NCI-H82 treated with DMSO at 0.1 percent for 48 hours (cell line): ENCODE measurements around the gene ZNF264.
"Not testable (repeated sequence)": the region's sequence is repeated elsewhere in the genome, so short reads cannot be mapped to it uniquely, and the experiment has no call there.

Source experiments
- DNase-seq: peaks from one replicate; lab custom pipeline; 2025; ENCODE audit not compliant: unreplicated experiment; lab: John Stamatoyannopoulos, UW

ZNF264 gene

GRCh38 chr19:57191141-57192076 lies at the start of gene ZNF264:
ZNF264 (plus strand) TSS chr19:57191500; CDS start chr19:57191914, 414 bp downstream.
- DNase-seq: peak; percentile 68

GRCh38 chr19:57141699-57142098 lies 49.6 kb upstream of the ZNF264 start:
- DNase-seq: no peak

DNA sequence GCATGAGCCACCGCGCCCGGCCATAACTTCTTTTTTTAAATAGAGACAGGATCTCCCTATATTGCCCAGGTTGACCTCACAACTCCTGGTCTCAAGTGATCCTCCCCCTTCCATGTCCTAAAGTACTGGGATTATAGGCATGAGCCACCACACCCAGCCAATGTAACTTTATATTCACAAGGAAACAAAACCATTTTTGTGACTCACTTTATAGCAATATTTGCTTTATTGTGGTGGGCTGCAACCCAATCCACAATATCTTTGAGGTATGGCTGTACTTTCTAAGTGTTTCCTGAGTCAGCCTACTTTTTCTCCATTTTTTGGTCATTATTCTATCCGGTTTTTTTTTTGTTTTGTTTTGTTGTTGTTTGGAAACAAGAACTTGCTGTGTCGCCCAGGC lies 38.4 kb upstream of the ZNF264 start:
- no peak for DNase-seq

DNA sequence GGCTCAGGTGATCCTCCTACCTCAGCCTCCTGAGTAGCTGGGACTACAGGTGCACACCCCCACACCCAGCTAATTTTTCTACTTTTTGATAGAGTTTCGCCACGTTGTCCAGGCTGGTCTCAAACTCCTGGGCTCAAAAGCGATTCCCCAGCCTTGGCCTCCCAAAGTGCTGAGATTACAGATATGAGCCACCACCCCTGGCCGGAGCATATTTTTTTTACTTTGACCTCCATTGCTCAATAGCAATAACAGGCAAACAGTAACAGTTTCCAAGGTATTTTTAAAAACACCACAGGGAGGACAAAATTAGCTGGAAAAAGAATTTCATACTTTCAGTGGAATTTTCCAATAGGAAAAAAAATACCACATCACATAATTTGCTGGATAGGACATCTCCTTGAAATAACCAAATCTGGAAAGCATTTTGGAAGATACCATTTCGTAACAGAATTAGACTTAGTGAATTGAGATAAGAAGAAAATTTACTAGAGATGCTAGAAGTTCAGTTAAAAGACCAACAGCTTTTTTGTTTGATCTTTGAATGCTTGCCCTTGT lies 29.2 kb upstream of the ZNF264 start:
- no peak for DNase-seq

- DNase-seq: no peak
These were observed 25.5 kb upstream of the ZNF264 start for GRCh38 chr19:57165846-57166245.

DNA sequence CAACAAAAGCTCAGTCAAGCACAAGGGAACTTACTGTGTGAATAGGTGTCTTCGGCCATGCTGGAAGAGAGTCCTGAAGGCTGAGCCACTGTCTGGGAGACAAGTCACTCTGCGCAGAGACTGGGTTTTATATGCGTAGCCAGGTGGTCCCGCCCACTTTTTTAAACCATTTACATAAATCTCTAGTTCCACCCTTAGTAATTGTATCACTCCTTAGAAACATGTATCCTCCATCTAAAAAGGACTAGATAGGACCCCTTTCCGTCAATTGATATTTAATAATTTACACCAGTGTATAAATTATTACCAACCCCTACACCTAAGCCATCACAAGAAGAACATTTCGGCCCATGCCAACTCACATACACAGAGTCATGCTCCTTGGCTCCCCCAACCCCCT lies 23.9 kb upstream of the ZNF264 start, which contains the start of gene DUXA:
TSS of gene DUXA (minus strand) at position 101 of the 400 bp plus-strand sequence. CDS start at position 59, 42 bp downstream.
- DNase-seq: no peak

DNA sequence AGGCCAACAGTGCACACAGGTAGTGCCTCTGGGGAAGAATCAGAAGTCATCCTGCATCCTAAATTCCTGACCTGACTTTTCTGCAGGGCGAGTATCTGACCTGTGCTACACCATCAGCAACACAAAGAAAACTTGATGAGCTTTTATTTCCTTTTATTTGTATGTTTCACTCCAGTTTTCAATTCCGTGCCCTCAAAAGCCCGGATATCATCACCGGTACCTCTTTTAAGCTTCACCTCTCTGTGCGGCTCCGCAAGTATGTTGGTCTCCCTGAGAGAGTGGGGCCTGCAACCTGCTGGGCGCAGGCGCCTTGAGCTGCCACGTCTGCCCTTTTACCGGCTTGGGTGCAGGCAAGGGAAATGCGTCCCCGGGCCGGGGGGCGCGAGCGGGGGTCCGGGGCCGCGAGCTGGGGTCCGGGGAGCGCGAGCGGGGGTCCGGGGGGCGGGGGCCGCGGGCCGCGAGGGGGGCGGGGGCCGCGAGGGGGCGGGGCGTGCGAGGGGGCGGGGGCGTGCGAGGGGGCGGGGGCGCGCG lies 19.7 kb upstream of the ZNF264 start:
- no peak for DNase-seq

GRCh38 chr19:57190301-57190700 lies 999 bp upstream of the ZNF264 start:
- no peak for DNase-seq

- DNase-seq: no peak
These were observed 749 bp downstream of the ZNF264 start for GRCh38 chr19:57192077-57192420.

DNA sequence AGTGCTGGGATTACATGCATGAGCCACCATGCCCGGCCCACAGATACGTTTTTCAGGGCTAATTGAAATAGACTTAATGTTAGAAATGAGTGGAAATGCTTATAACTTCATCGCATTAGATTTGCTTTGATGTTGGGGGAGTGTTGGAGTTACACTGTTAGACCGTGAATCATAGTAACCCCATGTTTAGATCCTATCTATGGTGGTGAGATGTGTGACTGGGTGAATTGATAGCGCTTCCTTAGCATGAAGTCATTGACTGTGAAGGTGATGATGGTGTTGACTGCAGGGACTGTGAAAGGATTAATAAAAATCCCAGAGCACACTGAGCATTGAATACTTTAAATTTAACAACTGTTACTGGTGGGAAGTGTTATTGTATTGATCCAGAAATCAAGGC lies 1.7 kb downstream of the ZNF264 start:
- no peak for DNase-seq

GRCh38 chr19:57197874-57198273 lies 6.6 kb downstream of the ZNF264 start:
- not testable (repeated sequence) for DNase-seq

DNA sequence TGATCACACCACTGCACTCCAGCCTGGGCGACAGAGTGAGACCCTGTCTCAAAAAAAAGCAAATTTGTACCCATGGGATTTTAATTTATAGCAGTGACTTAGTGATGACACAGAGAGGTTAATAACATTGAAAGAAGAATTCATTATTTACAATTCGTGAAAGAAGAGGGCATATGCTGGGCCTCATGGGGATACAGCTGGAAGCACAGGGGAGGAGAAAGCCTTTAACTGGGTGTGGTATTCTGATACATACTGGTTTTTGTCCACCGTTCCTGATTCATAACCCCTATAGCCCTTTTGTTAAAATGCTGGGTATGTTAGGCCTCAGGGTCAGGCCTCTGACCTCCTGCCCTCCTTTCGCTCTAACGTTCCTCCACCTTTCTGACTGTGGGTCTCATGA lies 10.9 kb downstream of the ZNF264 start:
- no peak for DNase-seq

- no peak for DNase-seq
These were observed 19.1 kb downstream of the ZNF264 start for GRCh38 chr19:57210381-57210780.

GRCh38 chr19:57212109-57212508 lies 20.8 kb downstream of the ZNF264 start:
- no peak for DNase-seq

DNA sequence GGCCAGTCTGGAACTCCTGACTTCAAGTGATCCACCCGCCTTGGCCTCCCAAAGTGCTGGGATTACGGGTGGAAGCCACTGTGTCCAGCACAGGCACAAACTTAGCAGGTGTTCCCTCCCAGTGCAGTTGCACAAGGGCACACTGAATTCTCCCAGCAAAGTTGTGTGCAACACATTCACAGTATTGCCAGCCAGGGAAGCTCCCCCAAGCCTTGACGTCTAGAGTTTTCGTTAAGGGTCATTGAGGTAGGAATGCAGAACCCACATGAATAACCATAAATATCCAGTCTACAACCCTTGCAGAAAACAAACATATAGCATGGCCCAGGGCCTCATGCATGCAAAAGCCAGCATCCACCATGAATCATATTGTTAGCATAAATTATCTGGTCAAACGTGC lies 36.2 kb downstream of the ZNF264 start:
- no peak for DNase-seq

DNA sequence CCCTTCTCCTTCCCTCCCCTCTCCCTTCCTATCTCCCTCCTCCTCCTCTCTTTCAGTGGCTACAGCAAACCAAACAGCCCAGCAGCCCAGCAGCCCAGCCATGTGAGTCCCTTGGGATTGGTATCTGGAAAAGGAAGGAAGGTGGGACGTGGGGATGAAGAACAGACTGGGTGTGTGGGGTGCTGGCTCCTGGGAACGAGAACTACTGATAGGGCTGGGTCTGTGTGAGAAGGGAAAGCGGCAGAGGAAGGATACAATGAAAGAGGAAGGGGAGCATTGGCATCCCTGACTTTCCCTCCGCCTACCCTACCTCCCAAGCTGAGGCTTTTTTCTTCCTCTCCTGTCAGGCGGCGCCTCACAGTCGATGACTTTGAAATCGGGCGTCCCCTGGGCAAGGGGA lies 40.4 kb downstream of the ZNF264 start:
- DNase-seq: no peak

- DNase-seq: no peak
These were observed 41.9 kb downstream of the ZNF264 start for GRCh38 chr19:57233207-57233606.

- DNase-seq: no peak
These were observed 48.6 kb downstream of the ZNF264 start for GRCh38 chr19:57239982-57240310.

- DNase-seq: peak; percentile 79
These were observed 49.2 kb downstream of the ZNF264 start, which contains the start of gene ZNF805 for GRCh38 chr19:57240311-57241090. ZNF805 (plus strand) TSS chr19:57240632; CDS start chr19:57240892, 260 bp downstream.

- DNase-seq: no peak
These were observed 49.9 kb downstream of the ZNF264 start for GRCh38 chr19:57241176-57241575.

GRCh38 chr19:57242821-57243220 lies 51.5 kb downstream of the ZNF264 start:
- DNase-seq: no peak
